SK-N-SH (cell line): Measurements from ENCODE around the gene RALY. TPM values are rescaled to one million over a fixed set of nuclear protein-coding genes. Genes with fewer than 3 reads are reported as not detected.

Experiments
- CTCF ChIA-PET: fragments of 300-600, 350-600 bp; formaldehyde crosslinking; extraction: SDS; loops from one replicate; lab custom pipeline; 2021; lab: Yijun Ruan, JAX
- POLR2A ChIA-PET: fragments of 350-600 bp; sonication (Branson Sonifier 250); formaldehyde crosslinking; extraction: SDS; loops from one replicate; lab custom pipeline; 2020; ENCODE audit warnings: antibody characterized with exemption, inconsistent platforms; lab: Yijun Ruan, JAX
- DNase-seq: peaks from one replicate; pipeline ENCODE4 v3.0.0; 2012
- H2AFZ ChIP-seq: fragments of 200-600 bp; sonication (generic); 2 replicates; pipeline ENCODE4 v1.8.1; 2016; ENCODE audit warnings: antibody characterized with exemption, mild to moderate bottlenecking, low read depth
- H3F3A ChIP-seq: fragments of 200-600 bp; sonication (generic); replicated peaks from 2 replicates; pipeline ENCODE3; 2016; ENCODE audit warnings: antibody characterized with exemption, mild to moderate bottlenecking; ENCODE audit not compliant: insufficient read depth
- H3K27ac ChIP-seq, 2 experiments: fragments of 200-500 bp in 1 of 2; fragments of 200-600 bp in 1 of 2; sonication (Bioruptor generic) in 1 of 2; sonication (generic), shearing (Covaris generic) in 1 of 2; 2 replicates each; pipeline versions ENCODE4 v1.5.1 to v1.6.1; 2014 to 2016; ENCODE audit warnings: low read depth in 2 of 2, inconsistent platforms in 1 of 2, low read length in 1 of 2, mild to moderate bottlenecking in 1 of 2, mixed read lengths in 1 of 2
- H3K27me3 ChIP-seq: fragments of 200-600 bp; sonication (generic), shearing (Covaris generic); 2 replicates; pipeline ENCODE4 v1.6.1; 2016; ENCODE audit warnings: mixed run types; ENCODE audit not compliant: insufficient read depth
- H3K36me3 ChIP-seq, 2 experiments: fragments of 200-500 bp in 1 of 2; fragments of 200-600 bp in 1 of 2; sonication (Bioruptor generic) in 1 of 2; sonication (generic) in 1 of 2; replicated peaks in 1 of 2; 2 replicates each; pipeline versions ENCODE3 to v1.5.1; 2014 to 2016; ENCODE audit warnings: low read length in 1 of 2, mild to moderate bottlenecking in 1 of 2; ENCODE audit not compliant: insufficient read depth in 2 of 2, control insufficient read depth in 1 of 2
- H3K4me1 ChIP-seq, 2 experiments: fragments of 200-500 bp in 1 of 2; fragments of 200-600 bp in 1 of 2; sonication (Bioruptor generic) in 1 of 2; sonication (generic), shearing (Covaris generic) in 1 of 2; 2 replicates each; pipeline versions ENCODE4 v1.5.1 to v1.6.1; 2014 to 2016; ENCODE audit warnings: low read depth in 1 of 2, low read length in 1 of 2, mixed run types in 1 of 2; ENCODE audit not compliant: insufficient read depth in 2 of 2, control insufficient read depth in 1 of 2
- H3K4me2 ChIP-seq: fragments of 200-600 bp; sonication (generic), shearing (Covaris generic); 2 replicates; pipeline ENCODE4 v1.6.1; 2017; ENCODE audit warnings: mixed run types
- H3K4me3 ChIP-seq, 2 experiments: fragments of 200-500 bp in 1 of 2; fragments of 200-600 bp in 1 of 2; sonication (Bioruptor generic) in 1 of 2; sonication (generic), shearing (Covaris generic) in 1 of 2; 2 replicates each; pipeline versions ENCODE4 v1.5.1 to v1.8.1; 2014 to 2016; ENCODE audit warnings: low read depth in 2 of 2, inconsistent platforms in 1 of 2, low read length in 1 of 2, mild to moderate bottlenecking in 1 of 2, mixed read lengths in 1 of 2, moderate library complexity in 1 of 2
- H3K79me2 ChIP-seq: fragments of 200-600 bp; sonication (generic); 2 replicates; pipeline ENCODE4 v1.8.1; 2017; ENCODE audit warnings: mild to moderate bottlenecking; ENCODE audit not compliant: insufficient read depth
- H3K9ac ChIP-seq: fragments of 200-600 bp; sonication (generic); 2 replicates; pipeline ENCODE4 v1.6.1; 2017; ENCODE audit warnings: mixed run types
- H3K9me2 ChIP-seq: fragments of 200-600 bp; sonication (generic); 2 replicates; pipeline ENCODE4 v1.6.1; 2017; ENCODE audit warnings: mixed run types
- H3K9me3 ChIP-seq: fragments of 200-600 bp; sonication (generic); 2 replicates; pipeline ENCODE4 v1.6.1; 2017; ENCODE audit warnings: mixed run types, mild to moderate bottlenecking, moderate library complexity
- H4K20me1 ChIP-seq: fragments of 200-600 bp; sonication (generic); 2 replicates; pipeline ENCODE4 v1.6.1; 2017; ENCODE audit warnings: mild to moderate bottlenecking, mixed run types; ENCODE audit not compliant: insufficient read depth
- ELF1 ChIP-seq: IDR thresholded peaks from 2 replicates; pipeline ENCODE4 v1.4.0; 2012
- EP300 ChIP-seq, 2 experiments: IDR thresholded peaks; 2 replicates each; pipeline versions ENCODE4 v1.4.0 to v1.6.1; 2012; ENCODE audit warnings: borderline replicate concordance in 1 of 2, low read depth in 1 of 2, low read length in 1 of 2
- MXI1 ChIP-seq: IDR thresholded peaks from 2 replicates; pipeline ENCODE4 v1.6.1; 2012; ENCODE audit warnings: mild to moderate bottlenecking, low read depth, low read length, improper control_type of control experiment
- RCOR1 ChIP-seq: fragments of 150-350 bp; IDR thresholded peaks from 2 replicates; pipeline ENCODE4 v1.6.1; 2017; ENCODE audit warnings: antibody characterized with exemption, low read length
- RXRA ChIP-seq: IDR thresholded peaks from 2 replicates; pipeline ENCODE4 v1.4.0; 2012; ENCODE audit warnings: low read depth, mild to moderate bottlenecking, borderline replicate concordance
- SMC3 ChIP-seq: IDR thresholded peaks from 2 replicates; pipeline ENCODE4 v1.6.1; 2012; ENCODE audit warnings: low read depth, low read length, improper control_type of control experiment
- TCF12 ChIP-seq: IDR thresholded peaks from 2 replicates; pipeline ENCODE4 v1.4.0; 2012
- WGBS: methylation state at CpG from one replicate; pipeline ENCODE4 v1.1.6; 2017; ENCODE audit warnings: low lambda C conversion rate; 5-methylcytosine and 5-hydroxymethylcytosine counted together
- polyA plus RNA-seq, 3 experiments: library from polyadenylated mRNA; depleted of rRNA; stranded (reverse); fragments of >200 nt; gene quantifications; 2 replicates each; pipeline ENCODE4 v1.2.3, GENCODE V29; 2012
- TF ChIP-seq, protein P1 (sequence below): IDR thresholded peaks from 2 replicates; pipeline ENCODE4 v1.6.1; 2012; ENCODE audit warnings: mild to moderate bottlenecking, low read depth, low read length, moderate library complexity
- TF ChIP-seq, protein P2 (sequence below): fragments of 150-350 bp; IDR thresholded peaks from 2 replicates; pipeline ENCODE4 v1.6.1; 2016; ENCODE audit warnings: mild to moderate bottlenecking, low read depth, low read length
- TF ChIP-seq, protein P3 (sequence below): IDR thresholded peaks from 2 replicates; pipeline ENCODE4; 2012
- TF ChIP-seq, protein P4 (sequence below): fragments of 200-600 bp; sonication (generic); IDR thresholded peaks from 2 replicates; pipeline ENCODE4 v1.6.1; 2017; ENCODE audit warnings: antibody characterized with exemption, mild to moderate bottlenecking, moderate library complexity

The RALY gene
- polyA plus RNA-seq, 1 of the 3 experiments (the other 2 are of a cell fraction), result 130 TPM

DNA sequence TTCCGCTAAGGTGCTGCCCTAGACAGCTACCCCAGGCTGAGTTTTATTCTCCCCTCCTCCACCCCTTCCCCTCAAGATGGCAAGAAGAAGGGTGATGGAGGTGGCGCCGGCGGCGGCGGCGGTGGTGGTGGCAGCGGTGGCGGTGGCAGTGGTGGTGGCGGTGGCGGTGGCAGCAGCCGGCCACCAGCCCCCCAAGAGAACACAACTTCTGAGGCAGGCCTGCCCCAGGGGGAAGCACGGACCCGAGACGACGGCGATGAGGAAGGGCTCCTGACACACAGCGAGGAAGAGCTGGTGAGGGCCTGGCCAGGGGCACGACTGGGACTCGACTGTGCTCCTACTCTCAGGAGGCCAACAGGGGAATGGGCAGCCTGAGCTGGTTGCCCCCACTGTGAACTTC is 83.2 kb downstream of the RALY start:
- 97% methylated on average over 18 of the region's 20 CpGs for WGBS
- H3K9ac ChIP-seq, result no peak overlapping the region
- H3K9me3 ChIP-seq, result no peaks in the 10 kb centered on the region
- H3K36me3 ChIP-seq, result peaks cover 11 to 70% of the 10 kb centered on the region in 2 experiments
- H3K4me3 ChIP-seq, result no peak overlapping the region
- peaks cover 12% of the 10 kb centered on the region; the same call in 1 of the 2 replicates for H3K79me2 ChIP-seq
- ChIA-PET POLR2A (interaction anchor here (1.0 kb wide), 1 partner anchor 13 kb away, joined by 3 read pairs; no protein-coding TSS in a partner anchor), CTCF (interaction anchor here (0.9 to 6.4 kb wide), 4 partner anchors 11 to 213 kb away, joined by 3 to 36 read pairs (median 3); no protein-coding TSS in a partner anchor)
- DNase-seq, result no peak
- TF ChIP-seq, protein P1, sequence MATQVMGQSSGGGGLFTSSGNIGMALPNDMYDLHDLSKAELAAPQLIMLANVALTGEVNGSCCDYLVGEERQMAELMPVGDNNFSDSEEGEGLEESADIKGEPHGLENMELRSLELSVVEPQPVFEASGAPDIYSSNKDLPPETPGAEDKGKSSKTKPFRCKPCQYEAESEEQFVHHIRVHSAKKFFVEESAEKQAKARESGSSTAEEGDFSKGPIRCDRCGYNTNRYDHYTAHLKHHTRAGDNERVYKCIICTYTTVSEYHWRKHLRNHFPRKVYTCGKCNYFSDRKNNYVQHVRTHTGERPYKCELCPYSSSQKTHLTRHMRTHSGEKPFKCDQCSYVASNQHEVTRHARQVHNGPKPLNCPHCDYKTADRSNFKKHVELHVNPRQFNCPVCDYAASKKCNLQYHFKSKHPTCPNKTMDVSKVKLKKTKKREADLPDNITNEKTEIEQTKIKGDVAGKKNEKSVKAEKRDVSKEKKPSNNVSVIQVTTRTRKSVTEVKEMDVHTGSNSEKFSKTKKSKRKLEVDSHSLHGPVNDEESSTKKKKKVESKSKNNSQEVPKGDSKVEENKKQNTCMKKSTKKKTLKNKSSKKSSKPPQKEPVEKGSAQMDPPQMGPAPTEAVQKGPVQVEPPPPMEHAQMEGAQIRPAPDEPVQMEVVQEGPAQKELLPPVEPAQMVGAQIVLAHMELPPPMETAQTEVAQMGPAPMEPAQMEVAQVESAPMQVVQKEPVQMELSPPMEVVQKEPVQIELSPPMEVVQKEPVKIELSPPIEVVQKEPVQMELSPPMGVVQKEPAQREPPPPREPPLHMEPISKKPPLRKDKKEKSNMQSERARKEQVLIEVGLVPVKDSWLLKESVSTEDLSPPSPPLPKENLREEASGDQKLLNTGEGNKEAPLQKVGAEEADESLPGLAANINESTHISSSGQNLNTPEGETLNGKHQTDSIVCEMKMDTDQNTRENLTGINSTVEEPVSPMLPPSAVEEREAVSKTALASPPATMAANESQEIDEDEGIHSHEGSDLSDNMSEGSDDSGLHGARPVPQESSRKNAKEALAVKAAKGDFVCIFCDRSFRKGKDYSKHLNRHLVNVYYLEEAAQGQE, result no peak
- TF ChIP-seq RCOR1, result no peak
- TF ChIP-seq TCF12, result no peak
- TF ChIP-seq, protein P2, sequence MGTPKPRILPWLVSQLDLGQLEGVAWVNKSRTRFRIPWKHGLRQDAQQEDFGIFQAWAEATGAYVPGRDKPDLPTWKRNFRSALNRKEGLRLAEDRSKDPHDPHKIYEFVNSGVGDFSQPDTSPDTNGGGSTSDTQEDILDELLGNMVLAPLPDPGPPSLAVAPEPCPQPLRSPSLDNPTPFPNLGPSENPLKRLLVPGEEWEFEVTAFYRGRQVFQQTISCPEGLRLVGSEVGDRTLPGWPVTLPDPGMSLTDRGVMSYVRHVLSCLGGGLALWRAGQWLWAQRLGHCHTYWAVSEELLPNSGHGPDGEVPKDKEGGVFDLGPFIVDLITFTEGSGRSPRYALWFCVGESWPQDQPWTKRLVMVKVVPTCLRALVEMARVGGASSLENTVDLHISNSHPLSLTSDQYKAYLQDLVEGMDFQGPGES, result no peak
- TF ChIP-seq RXRA, result no peak
- no peak for TF ChIP-seq EP300 (IDR thresholded peaks at IDR 0.05; ENCODE audit: borderline replicate concordance in 1 of 2, low read depth in 1 of 2, low read length in 1 of 2)
- TF ChIP-seq ELF1, result no peak
- TF ChIP-seq SMC3, result no peak
- TF ChIP-seq, protein P3, sequence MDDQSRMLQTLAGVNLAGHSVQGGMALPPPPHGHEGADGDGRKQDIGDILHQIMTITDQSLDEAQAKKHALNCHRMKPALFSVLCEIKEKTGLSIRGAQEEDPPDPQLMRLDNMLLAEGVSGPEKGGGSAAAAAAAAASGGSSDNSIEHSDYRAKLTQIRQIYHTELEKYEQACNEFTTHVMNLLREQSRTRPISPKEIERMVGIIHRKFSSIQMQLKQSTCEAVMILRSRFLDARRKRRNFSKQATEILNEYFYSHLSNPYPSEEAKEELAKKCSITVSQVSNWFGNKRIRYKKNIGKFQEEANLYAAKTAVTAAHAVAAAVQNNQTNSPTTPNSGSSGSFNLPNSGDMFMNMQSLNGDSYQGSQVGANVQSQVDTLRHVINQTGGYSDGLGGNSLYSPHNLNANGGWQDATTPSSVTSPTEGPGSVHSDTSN, result no peak
- TF ChIP-seq, protein P4, sequence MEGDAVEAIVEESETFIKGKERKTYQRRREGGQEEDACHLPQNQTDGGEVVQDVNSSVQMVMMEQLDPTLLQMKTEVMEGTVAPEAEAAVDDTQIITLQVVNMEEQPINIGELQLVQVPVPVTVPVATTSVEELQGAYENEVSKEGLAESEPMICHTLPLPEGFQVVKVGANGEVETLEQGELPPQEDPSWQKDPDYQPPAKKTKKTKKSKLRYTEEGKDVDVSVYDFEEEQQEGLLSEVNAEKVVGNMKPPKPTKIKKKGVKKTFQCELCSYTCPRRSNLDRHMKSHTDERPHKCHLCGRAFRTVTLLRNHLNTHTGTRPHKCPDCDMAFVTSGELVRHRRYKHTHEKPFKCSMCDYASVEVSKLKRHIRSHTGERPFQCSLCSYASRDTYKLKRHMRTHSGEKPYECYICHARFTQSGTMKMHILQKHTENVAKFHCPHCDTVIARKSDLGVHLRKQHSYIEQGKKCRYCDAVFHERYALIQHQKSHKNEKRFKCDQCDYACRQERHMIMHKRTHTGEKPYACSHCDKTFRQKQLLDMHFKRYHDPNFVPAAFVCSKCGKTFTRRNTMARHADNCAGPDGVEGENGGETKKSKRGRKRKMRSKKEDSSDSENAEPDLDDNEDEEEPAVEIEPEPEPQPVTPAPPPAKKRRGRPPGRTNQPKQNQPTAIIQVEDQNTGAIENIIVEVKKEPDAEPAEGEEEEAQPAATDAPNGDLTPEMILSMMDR, result no peak
- TF ChIP-seq MXI1, result no peak
- TF ChIP-seq, all 33 proteins: peak for 0
- H3K9me2 ChIP-seq, result no peaks in the 10 kb centered on the region
- H3K4me2 ChIP-seq, result no peak overlapping the region
- peaks cover 35% of the 10 kb centered on the region for H4K20me1 ChIP-seq
- peaks cover 0 to 17% of the 10 kb centered on the region in 2 experiments; a peak in 1 of 4 replicates for H3K4me1 ChIP-seq
- H3K27ac ChIP-seq, result no peak overlapping the region
- H2AFZ ChIP-seq, result no peak overlapping the region
- H3F3A ChIP-seq, result no peaks in the 10 kb centered on the region
- no peaks in the 10 kb centered on the region for H3K27me3 ChIP-seq
